NCI-H345 treated with DMSO at 0.1 percent for 48 hours (cell line): ENCODE measurements around the gene RTN4IP1.
"Not testable (repeated sequence)": the region's sequence is repeated elsewhere in the genome, so short reads cannot be mapped to it uniquely, and the experiment has no call there.

Experiments used
- DNase-seq: peaks from one replicate; lab custom pipeline; 2025; ENCODE audit not compliant: unreplicated experiment; lab: John Stamatoyannopoulos, UW

Gene RTN4IP1

GRCh38 chr6:106548926-106549455 is 80.3 kb downstream of the RTN4IP1 start:
- DNase-seq, result not testable (repeated sequence)

- no peak for DNase-seq
Observed at GRCh38 chr6:106547601-106548453, 81.5 kb downstream of the RTN4IP1 start.

DNA sequence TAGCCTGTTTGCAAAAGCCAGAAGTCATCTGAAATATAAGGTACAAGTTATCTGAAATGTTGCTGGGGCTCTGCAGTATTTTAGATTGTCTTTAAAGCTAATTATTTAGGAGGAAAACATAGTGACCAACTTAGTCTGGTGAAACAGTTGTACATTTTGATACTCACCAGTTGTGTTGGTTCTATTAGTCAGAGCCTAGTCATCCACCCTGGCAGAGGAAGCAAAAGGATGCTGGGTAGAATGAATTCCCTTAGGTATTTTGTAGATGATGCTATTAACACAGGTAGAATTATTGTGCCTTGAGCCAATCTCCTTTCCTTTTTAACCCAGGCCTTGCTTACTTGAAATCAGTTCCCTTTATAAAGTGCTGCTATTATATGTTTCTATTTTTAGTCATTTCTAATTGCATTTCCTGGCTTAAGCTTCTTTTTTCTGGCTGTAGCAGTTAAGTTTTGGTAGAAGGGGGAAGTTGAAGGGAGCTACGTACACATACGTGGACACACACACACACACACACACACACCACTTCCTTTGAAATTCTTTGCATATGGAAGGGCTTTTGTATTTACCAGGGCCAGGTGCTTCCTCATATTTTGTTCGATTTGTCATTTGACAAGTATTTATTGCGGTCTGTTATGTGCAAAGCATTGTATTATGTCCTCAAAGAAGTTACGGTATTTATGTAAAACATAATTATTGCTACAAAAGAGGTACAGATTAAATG is 82.4 kb downstream of the RTN4IP1 start:
- DNase-seq, result no peak

DNA sequence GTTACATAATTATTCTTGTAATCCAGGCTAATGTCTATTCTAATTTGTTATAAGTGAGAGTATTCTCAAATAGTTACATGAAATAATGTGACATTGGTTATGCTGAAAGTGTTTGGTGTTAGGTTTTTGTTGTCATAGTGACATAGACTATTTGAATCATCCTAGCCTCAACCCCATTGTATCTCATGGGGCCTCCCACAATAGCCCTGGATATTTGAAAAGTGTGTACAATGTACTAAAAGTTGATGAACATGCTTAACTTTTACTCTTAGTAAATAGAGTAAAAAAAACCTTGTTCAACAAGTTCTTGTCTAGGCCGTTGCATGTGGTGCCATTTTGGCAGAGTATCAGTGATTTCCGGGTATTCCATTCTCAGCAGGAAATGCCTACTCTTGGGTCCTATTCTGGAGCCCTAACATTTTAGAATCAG is 83.0 kb downstream of the RTN4IP1 start:
- DNase-seq, result no peak

GRCh38 chr6:106540907-106541306 is 88.4 kb downstream of the RTN4IP1 start:
- DNase-seq, result no peak

GRCh38 chr6:106540432-106540831 is 88.9 kb downstream of the RTN4IP1 start:
- DNase-seq, result no peak

GRCh38 chr6:106539936-106540335 is 89.4 kb downstream of the RTN4IP1 start:
- no peak for DNase-seq

- DNase-seq, result no peak
Observed at GRCh38 chr6:106538145-106538544, 91.2 kb downstream of the RTN4IP1 start.

- no peak for DNase-seq
Observed at GRCh38 chr6:106537662-106538061, 91.6 kb downstream of the RTN4IP1 start.

DNA sequence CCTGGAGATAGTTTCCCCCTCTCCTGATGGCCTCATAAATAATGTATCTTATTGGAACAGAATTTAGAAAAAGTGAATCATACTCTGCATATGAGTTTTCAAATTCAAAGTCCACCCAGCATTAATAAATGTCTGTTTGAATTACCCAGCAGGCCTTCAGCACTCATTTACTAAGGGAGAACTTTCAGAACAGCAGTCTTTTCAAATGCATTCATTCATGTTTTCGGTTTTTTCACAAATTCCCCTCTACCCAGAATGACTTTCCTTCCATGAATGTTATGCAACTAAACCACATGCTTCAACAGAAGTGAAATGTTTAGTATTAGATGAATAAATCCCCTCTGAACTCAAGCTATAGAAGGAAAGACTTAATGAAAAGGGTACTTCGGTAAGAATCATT is 92.4 kb downstream of the RTN4IP1 start:
- DNase-seq, result no peak

- no peak for DNase-seq
Observed at GRCh38 chr6:106536357-106536756, 92.9 kb downstream of the RTN4IP1 start.

DNA sequence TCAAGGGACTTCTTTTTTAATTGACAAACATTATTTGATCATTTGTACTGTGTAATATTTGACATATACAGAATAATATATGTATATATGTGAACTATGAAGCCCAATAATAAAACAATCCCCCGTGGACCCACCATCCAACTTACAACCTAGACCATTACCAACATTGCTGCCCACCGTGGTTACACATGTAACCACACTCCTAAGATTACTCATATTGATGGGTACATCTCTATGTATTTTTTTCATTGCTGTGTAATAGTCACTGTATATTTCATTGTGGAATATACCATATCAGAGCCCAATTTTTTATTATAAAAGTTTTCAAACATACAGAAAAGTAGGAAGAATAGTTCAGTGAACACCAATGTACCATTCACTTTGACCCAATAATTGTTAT is 94.3 kb downstream of the RTN4IP1 start:
- no peak for DNase-seq

DNA sequence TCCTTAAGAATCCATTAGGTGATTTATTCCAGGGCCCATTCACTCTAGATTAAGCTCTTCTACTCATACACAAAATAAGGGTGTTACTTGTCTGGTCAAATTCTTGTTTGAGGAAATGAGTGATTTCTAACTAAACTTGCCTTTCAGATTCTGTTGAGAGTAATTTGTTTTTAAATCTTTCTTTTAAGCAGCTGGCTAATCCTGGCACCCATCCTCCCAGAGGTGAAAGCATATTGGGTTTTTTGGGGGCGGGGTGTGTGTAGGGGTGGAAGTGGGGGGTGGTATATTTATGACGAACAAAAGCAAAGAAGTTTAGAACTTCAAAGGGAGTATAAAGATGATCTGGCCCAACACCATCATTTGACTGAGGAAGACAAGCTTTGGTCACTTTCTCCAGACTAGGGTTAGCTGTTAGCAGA is 94.7 kb downstream of the RTN4IP1 start:
- no peak for DNase-seq

- no peak for DNase-seq
Observed at GRCh38 chr6:106534004-106534403, 95.3 kb downstream of the RTN4IP1 start.

GRCh38 chr6:106533054-106533453 is 96.2 kb downstream of the RTN4IP1 start:
- DNase-seq, result no peak

- no peak for DNase-seq
Observed at GRCh38 chr6:106530502-106530901, 98.8 kb downstream of the RTN4IP1 start.

- no peak for DNase-seq
Observed at GRCh38 chr6:106530026-106530425, 99.3 kb downstream of the RTN4IP1 start.

GRCh38 chr6:106529438-106529837 is 99.9 kb downstream of the RTN4IP1 start:
- no peak for DNase-seq

DNA sequence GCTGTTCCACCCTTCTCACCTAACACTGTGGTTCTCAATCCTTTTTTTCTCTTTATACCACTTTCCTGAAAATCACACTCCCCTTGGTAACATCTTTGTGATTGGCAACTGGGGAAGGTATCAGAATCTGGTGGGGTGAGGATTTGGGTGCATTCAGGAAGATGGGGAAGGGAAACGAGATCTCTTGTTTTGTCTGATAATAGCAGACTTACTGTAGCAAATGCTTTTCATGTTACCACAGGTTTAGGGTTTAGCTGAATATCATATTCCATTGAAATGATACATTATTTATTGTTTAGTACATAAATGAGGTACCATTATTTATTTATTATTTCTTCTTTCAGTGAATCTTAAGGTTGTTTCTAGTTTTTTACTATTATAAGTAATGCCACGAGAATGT is 100.8 kb downstream of the RTN4IP1 start:
- no peak for DNase-seq

- DNase-seq, result no peak
Observed at GRCh38 chr6:106527979-106528378, 101.3 kb downstream of the RTN4IP1 start.

DNA sequence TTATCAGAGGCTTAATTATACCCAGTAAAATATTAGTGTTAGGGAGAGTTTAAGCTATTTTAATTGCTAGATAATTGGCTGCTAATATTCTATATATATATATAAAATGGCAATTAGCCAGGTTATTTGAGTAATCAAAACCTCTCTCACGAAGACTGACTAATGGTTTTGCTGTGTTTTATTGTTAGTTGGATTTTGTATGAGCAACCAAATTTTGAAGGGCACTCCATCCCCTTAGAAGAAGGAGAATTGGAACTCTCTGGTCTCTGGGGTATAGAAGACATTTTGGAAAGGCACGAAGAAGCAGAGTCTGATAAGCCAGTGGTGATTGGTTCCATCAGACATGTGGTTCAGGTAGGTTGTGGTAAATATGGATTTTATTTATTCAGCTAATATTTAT is 102.2 kb downstream of the RTN4IP1 start:
- no peak for DNase-seq

DNA sequence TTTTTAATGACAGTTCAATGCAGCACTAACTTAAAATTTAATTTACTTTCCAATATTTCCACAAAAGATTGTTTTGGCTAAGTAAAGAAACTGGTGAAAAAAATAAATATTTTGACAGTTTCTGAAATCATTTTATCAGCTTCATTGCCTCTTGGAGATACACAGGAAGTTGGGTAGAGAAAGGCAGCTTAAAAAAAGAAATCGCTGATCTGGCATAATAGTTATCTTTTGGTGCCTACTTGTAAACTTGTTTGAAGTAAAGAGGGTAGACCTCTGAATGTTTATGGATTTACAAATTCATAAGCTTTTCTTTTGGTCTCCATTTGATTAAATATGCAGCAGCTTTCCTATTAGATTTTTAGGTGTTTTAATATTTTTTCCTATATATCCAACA is 103.4 kb downstream of the RTN4IP1 start:
- no peak for DNase-seq
